PFSK-1 (cell line): ENCODE results near the gene COL4A2.

Experiments used
- POLR2AphosphoS5 ChIP-seq: IDR thresholded peaks from 2 replicates; pipeline ENCODE4 v1.6.1; 2012; ENCODE audit warnings: low read depth, mild to moderate bottlenecking, control low read depth, low read length, moderate library complexity
- SIN3A ChIP-seq: IDR thresholded peaks from 2 replicates; pipeline ENCODE4 v1.6.1; 2012; ENCODE audit warnings: mild to moderate bottlenecking, low read length, moderate library complexity, borderline replicate concordance; ENCODE audit not compliant: insufficient read depth
- TAF1 ChIP-seq: IDR thresholded peaks from 2 replicates; pipeline ENCODE4 v1.6.1; 2012; ENCODE audit warnings: low read length, control low read depth, borderline replicate concordance; ENCODE audit not compliant: insufficient read depth
- TF ChIP-seq, protein P1 (sequence below), 2 experiments: IDR thresholded peaks; 2 replicates each; pipeline versions ENCODE4 v1.6.1 to v1.8.0; 2011 to 2012; ENCODE audit warnings: low read depth in 2 of 2, low read length in 2 of 2, control low read depth in 1 of 2, inconsistent platforms in 1 of 2, mild to moderate bottlenecking in 1 of 2, moderate library complexity in 1 of 2; ENCODE audit not compliant: insufficient read depth in 1 of 2

DNA sequence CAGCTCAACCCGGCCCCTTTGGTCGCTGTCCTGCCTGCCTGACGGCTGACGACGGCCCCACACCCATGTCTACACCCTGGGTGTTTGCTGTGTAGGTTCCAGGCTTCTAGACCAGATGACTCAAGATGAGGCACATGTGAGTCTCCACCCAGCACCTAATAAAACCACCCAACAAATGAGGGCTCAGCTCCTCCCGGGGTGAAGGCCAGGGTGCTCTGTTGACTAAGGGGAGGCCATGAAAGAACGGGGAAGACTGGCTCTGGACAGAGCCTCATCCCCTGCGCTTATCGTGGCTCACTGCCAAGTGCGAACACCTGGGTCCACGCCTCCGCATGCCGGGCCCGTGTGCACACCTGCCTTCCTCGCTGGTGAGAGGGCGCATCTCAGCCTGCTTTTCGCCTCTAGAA is 39.6 kb downstream of the COL4A2 start:
- TF ChIP-seq, protein P1, sequence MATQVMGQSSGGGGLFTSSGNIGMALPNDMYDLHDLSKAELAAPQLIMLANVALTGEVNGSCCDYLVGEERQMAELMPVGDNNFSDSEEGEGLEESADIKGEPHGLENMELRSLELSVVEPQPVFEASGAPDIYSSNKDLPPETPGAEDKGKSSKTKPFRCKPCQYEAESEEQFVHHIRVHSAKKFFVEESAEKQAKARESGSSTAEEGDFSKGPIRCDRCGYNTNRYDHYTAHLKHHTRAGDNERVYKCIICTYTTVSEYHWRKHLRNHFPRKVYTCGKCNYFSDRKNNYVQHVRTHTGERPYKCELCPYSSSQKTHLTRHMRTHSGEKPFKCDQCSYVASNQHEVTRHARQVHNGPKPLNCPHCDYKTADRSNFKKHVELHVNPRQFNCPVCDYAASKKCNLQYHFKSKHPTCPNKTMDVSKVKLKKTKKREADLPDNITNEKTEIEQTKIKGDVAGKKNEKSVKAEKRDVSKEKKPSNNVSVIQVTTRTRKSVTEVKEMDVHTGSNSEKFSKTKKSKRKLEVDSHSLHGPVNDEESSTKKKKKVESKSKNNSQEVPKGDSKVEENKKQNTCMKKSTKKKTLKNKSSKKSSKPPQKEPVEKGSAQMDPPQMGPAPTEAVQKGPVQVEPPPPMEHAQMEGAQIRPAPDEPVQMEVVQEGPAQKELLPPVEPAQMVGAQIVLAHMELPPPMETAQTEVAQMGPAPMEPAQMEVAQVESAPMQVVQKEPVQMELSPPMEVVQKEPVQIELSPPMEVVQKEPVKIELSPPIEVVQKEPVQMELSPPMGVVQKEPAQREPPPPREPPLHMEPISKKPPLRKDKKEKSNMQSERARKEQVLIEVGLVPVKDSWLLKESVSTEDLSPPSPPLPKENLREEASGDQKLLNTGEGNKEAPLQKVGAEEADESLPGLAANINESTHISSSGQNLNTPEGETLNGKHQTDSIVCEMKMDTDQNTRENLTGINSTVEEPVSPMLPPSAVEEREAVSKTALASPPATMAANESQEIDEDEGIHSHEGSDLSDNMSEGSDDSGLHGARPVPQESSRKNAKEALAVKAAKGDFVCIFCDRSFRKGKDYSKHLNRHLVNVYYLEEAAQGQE (IDR thresholded peaks at IDR 0.05; ENCODE audit: insufficient read depth in 1 of 2, low read depth in 2 of 2, low read length in 2 of 2), result no peak
- TF ChIP-seq TAF1, result no peak
- no peak for TF ChIP-seq POLR2AphosphoS5
- no peak for TF ChIP-seq SIN3A
